GM12875 (cell line): ENCODE results near the gene KCNA5.

Experiments
- H3K4me3 ChIP-seq: one replicate; pipeline ENCODE4 v1.5.1; 2011; ENCODE audit warnings: low read depth, low read length, control low read depth
- CTCF ChIP-seq: IDR thresholded peaks from 2 replicates; pipeline ENCODE4 v1.5.1; 2011; ENCODE audit warnings: low read depth, mild to moderate bottlenecking, control low read depth, inconsistent platforms, low read length, moderate library complexity, borderline replicate concordance; ENCODE audit not compliant: insufficient read depth

The KCNA5 gene

GRCh38 chr12:5047094-5047493 lies 3.4 kb downstream of the KCNA5 start:
- H3K4me3 ChIP-seq: no peak overlapping the region
- TF ChIP-seq CTCF: no peak

GRCh38 chr12:5047729-5048128 lies 4.0 kb downstream of the KCNA5 start:
- no peak for TF ChIP-seq CTCF
- no peak overlapping the region for H3K4me3 ChIP-seq

- TF ChIP-seq CTCF: no peak
- H3K4me3 ChIP-seq: no peak overlapping the region
Measured at GRCh38 chr12:5050542-5050941, 6.9 kb downstream of the KCNA5 start.

- no peak overlapping the region for H3K4me3 ChIP-seq
- no peak for TF ChIP-seq CTCF
Measured at GRCh38 chr12:5051334-5051733, 7.7 kb downstream of the KCNA5 start.

GRCh38 chr12:5051913-5052312 lies 8.2 kb downstream of the KCNA5 start:
- peak overlapping the region; percentile 31 for H3K4me3 ChIP-seq
- TF ChIP-seq CTCF: no peak

- peak overlapping the region; percentile 31 for H3K4me3 ChIP-seq
- no peak for TF ChIP-seq CTCF
Measured at GRCh38 chr12:5052348-5052747, 8.7 kb downstream of the KCNA5 start.

- TF ChIP-seq CTCF: no peak
- H3K4me3 ChIP-seq: no peak overlapping the region
Measured at GRCh38 chr12:5059358-5059757, 15.7 kb downstream of the KCNA5 start.
